Stimulated activated CD4-positive, alpha-beta T cell treated with anti-CD3 and anti-CD28 coated beads, Interleukin-2, amount 100 ng/mL, for 4 hours (primary cell): ENCODE results near the gene GFRA4.

Experiments
- DNase-seq: peaks from one replicate; pipeline ENCODE4 v3.0.0-alpha.2; 2020; ENCODE audit warnings: low read depth

GFRA4 gene

DNA sequence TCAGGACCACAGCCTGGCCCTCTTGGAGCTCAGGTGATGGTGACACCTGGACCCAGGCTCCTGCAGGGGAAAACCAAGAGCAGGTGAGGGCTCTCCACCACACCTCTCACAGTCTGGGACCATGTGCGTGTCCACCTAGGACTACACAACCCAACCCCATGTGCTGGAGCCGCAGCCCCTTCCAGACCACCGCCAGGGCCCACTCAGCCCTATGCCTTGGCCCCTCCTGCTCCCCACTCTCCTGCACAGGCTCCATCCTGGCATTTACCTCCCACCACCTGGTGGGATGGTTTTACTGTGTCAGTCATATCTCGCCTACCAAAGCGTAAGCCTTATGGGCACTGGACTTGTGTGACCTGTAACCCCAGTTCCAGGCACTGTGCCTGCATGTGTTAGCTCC is 31.7 kb upstream of the GFRA4 start:
- DNase-seq = no peak

DNA sequence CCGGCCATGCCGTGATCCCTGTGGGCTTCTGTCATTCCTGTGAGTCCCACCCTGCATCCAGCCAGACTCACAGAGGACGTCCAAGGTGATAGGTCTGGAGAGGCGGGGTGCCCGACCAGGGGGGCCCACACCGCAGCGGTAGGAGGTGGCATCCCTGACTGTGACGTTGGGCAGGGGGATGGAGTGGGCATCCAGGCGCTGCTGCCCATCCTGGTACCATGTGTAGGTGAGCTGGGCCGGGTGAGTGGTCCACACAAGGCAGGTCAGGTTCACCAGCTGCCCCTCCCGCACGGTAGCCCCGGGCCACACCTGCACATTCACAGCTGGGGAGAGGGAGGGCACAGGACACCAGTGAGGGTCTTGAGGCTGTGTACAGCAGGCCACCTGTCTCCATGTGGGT is 30.2 kb upstream of the GFRA4 start:
- DNase-seq = no peak

DNA sequence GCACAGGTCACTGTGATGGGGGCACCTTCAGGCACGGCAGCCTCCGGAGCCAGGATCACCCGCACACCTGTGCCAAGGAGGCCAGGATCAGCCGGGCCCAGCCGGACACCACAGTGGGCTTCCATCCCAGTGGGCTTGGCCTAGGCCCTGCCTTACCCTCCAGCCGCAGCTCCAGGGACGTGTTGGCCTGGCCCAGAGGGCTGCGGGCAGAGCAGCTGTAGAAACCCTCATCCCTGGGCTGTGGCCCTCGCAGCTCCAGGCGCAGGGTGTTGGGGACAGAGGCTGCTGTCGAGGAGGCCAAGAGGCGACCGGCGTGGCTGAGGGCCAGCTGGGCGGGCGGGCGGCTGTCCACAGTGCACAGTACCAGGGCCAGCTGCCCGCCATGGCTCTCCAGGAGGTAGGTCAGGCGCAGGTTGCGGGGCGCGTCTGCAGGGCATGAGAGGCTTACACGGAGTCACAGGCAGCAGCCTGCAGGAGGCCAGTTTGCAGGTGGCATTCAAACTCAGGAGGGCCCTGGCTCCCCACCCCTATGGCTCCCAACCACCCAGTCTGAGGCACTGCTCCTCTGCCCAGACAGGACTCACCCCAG is 29.6 kb upstream of the GFRA4 start:
- no peak for DNase-seq

DNA sequence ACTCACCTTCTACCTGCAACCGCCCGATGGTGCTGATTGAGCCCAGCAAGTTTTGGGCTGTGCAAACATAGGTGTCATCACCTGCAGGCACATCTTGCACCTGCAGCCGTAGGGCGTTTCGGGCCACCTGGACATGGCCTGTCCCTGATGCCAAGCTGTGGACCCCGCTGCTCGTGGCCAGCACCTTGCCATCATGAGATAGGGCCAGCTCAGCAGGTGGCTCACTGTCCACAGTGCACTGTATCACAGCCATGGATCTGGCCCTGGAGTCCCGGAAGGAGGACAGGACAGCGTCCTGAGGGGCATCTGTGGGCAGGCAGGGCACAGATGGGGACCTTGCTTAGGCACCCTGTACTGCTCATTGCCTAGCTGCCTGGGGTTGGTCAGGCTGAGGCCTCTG is 28.7 kb upstream of the GFRA4 start:
- no peak for DNase-seq

DNA sequence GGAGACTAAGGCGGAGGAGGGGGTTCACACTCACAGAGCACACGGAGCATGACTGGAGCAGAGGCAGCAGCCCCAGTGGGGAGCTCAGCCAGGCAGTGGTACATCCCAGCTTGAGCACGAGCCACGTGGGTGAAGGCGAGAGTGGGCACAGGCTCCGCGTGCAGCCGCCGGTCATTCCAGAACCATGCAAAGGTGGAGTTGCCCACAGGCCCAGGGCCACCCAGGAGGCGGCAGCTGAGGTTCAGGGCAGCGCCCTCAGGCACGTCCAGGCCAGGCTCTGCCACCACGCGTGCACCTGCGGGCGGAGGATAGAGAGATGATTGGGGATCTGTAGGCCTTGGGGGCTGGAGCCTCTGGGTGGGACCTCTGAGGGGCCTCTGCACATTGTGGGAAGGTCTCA is 28.1 kb upstream of the GFRA4 start:
- DNase-seq = no peak

DNA sequence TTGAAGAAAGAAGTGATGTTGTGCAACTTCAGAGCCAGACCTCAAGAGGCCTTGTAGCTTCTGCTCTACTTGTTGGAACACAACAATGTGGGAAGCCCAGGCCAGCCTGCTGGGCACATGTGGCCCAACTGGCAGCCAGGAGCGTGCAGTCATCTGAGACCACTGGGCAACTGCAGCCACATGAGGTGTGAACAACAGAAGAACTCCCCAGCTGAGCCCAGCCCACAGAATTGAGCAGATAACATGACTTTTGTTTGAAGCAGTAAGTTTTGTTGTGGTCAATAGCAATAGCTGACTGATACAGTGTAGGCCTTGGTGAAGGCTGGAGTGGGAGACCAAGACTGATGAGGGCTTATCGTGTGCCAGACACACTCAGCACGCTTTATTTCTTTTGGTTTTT is 27.2 kb upstream of the GFRA4 start:
- no peak for DNase-seq

DNA sequence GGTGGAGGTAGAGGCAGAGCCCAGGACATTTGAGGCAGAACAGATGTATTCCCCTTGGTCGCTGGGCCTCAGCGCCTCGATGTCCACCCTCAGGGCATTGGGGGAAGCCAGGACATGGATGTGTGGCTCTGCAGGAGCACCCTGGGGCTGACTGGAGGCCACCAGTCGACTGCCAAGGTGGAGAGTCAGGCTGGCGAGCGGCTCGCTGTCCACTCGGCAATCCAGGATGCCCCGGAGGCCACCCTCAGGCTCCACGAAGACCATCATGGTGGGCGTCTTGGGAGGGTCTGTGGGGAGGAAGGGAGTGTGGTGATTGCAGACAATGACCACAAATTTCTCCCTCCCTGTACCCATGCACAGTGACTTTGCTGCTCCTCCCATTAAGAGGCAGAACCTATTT is 26.8 kb upstream of the GFRA4 start:
- DNase-seq = no peak

DNA sequence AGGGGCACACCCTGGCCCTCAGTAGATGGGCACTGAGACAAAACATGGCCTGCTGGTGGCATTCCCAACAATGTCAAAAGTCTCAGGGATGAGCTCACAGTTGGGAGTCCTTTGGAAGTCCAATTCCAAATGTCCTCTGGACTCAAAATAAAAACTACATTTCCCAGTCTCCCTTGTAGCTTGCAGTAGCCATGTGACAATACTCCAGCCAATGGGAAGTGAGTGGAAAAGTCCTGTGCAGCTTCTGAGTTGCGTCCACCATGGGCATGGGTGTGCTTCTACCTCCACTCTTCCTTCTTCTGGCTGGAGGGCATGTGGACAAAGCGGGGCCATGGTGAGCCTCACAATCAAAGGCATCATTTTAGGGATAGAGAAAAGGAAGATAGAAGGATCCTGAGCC is 24.5 kb upstream of the GFRA4 start:
- no peak for DNase-seq

DNA sequence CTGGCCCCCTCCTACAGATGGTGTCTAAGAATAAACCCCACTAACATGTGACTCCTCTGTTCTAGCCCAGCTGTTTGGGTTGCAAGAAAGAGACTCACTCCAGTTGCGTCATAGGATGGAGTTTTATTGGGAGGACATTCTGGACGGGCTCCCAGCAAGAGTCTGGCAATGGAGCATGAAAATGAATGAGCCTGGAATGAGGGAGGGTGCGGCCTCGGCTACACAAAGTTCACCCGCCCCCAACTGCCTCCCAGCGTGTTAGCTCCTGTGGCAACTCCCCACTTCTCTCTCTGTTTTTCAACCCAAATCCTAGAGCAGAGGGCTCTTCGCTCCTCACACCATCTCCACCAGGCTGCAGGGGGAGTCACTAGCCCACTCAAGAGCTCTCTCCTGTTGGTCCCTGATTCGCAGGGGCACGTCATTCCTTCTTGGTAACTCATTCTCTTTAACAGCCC is 23.7 kb upstream of the GFRA4 start:
- no peak for DNase-seq

DNA sequence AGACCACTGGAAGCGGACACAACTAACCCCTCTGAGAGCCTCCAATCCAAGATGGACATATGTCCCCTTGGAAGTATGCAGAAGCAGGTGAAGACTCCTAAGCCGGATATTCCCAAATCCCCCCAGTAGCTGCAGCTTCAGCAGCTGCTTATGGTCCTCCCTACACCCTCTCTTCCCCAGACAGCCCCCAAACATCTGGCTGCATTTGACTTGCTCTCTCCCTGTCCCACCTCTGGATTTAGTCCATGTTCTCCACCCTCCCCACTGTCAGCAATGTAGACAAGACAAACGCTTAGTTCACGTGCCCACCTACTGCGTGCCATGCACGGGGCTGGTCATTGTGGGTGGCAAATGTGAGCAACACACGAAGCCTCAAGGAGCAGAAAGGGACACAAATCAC is 23.2 kb upstream of the GFRA4 start:
- no peak for DNase-seq

DNA sequence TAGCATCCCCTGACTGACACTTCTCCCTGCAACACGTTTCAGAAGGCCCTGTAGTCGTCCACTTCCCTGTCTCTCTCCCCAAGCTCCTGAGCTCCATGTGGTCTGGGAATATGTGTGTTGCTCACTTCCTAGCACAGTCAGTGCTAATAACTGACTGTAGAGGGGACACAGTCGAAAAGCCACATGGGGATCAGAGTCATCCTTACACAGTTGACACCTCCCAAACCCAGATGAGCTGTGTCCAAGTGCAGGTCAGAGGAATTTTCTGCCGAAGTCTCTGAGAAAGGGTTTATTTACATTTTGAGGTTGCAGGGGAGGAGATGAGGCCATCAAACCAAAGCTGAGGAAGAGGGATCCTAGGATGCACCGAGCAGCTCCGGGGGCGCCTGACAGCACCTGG is 22.1 kb upstream of the GFRA4 start:
- DNase-seq = no peak

DNA sequence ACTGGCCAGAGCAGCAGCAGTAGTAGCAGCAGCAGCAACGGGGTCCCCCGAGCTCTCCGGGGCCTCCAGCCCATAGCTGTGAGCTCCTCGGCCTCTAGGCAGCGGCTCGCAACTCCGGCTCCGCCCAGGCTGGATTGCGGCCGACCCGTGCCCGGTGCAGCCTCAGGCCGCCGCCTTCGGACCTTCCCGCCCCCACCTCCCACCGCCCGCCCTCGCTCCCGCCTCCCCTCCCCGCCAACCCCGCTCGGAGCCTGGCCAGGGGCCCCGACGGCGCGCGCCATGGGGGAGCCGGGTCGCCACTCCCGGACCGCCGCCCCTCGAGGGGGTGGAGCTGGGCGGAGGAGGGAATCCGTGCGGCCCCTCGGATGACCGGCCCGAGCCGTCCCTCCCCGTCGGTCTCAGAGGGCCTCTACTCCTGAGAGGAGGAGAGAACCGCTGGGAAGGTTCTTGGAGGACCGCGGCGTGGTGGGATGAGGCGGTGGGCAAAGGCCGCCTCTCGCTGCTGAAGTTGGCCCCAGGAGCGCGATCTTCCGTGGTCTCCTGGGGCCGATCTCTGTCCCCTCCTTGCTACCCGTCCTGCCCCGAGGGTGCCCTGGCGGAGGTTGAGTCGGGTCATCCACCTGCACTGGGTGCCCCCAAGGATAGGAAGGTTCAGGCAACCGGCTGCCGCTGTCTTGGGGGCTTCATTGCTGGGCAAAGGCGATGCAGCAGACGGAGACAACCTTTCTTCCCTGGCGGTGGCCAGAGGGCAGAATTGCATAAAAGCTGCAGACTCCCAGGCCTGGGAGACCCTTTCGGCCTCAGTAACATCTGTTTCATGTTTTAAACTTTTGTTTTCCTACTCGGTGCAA is 19.0 kb upstream of the GFRA4 start, which contains the start of gene ADAM33:
TSS of gene ADAM33 (minus strand) at position 80 of the 851 bp plus-strand sequence. CDS start at position 74, 6 bp downstream.
- DNase-seq = no peak

DNA sequence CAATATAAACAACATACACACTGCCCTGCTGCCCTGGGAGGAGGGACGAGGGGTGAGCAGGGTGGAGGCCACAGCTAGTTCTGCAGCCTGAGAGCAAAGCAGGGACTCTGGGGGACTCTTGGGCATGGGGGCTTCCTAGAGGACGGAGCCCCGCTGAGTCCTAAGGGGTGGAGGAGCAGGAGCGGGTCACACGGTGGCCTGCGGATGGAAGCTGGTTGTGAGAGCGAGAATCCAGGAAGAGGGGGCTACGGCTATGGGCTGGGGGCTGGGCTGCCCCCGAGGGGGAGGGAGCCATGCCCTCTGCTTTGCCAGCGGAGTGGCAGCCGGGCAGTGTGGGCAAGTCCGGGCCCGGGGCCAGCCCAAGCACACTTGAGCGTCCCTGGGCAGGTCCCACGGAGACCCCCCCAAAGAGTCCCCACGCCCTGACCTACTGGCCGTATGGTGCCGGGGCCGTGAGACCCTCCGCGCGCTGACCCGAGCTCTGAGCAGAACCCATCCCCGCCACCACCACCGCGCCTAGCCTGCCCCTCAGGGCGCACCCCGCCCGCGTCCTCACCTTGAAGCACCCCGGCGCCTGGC is 18.2 kb upstream of the GFRA4 start:
- no peak for DNase-seq

DNA sequence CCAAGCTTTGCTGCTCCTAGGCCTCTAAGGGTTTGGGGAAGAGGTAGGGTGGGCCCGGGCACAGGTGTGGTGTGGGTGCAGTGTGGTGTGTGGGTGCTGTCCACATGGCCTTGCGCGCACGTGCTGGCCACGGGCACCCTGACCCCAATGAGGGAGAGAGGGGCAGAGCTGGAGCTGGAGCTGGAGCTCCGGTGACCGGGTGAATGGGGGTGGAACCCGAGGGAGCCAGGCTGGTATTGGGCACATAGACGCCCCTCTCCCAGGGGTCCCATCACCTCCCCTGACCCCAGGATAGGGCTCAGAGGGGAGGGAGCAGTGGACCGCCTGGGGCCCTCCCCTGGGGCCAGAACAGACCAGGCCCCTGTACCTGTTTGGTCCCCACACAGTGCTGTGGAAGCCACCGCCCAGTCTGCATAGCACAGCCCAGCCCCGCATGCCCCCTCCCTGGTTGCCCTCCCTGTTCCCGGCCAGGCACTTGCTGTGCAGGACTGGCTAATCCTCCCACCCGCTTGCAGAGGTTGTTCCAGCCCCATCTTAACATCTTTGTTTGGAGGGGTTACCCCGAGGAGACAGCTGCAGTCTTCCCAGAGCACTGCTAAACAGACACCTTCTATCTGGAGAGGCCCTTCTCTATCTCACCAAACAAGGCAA is 17.6 kb upstream of the GFRA4 start:
- DNase-seq = no peak

DNA sequence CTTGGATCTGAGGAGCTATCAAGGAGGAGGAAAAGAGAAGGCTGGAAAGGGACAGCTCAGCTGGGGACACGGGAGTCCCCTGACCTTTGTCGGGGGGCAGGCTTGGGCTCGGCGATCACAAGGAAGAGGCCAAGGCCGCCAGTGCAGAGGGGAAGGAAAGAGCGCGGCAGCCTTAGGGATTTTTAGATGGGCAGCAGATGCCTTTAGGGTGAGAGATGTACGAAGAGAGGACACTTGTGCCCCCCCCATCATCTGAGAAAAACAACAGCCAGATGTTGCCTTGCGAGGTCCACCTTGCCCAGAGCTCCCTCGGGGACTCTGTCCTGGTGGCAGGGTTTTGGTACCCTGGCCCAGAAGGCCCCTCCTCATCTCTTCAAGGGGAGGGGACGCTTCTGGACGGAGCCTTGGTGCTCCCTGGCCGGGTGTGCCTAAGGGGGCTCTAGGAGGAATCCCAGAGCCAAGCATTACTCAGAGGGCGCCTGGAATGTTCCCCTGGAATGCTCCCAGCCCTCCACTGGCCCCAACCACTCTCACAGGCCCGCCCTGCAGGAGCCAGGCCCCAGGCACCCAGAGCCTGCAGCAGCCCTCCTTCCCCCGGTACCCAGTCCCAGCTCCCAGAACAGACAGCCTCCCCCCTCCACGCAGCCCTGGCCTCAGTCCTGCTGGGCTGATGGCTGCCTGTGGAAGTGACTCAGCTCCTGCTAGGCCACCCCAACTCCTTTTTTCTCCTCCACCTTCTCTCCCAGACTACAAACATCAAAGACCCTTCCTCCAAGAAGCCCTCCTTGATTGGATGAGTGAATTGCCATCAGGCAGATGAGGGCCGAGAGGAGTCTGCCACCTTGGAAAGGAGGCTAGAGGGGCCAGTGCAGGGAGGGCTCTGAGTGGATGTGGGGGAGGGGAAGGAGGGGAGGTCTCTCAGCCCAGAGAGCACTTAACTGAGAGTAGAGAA is 16.8 kb upstream of the GFRA4 start:
- no peak for DNase-seq

DNA sequence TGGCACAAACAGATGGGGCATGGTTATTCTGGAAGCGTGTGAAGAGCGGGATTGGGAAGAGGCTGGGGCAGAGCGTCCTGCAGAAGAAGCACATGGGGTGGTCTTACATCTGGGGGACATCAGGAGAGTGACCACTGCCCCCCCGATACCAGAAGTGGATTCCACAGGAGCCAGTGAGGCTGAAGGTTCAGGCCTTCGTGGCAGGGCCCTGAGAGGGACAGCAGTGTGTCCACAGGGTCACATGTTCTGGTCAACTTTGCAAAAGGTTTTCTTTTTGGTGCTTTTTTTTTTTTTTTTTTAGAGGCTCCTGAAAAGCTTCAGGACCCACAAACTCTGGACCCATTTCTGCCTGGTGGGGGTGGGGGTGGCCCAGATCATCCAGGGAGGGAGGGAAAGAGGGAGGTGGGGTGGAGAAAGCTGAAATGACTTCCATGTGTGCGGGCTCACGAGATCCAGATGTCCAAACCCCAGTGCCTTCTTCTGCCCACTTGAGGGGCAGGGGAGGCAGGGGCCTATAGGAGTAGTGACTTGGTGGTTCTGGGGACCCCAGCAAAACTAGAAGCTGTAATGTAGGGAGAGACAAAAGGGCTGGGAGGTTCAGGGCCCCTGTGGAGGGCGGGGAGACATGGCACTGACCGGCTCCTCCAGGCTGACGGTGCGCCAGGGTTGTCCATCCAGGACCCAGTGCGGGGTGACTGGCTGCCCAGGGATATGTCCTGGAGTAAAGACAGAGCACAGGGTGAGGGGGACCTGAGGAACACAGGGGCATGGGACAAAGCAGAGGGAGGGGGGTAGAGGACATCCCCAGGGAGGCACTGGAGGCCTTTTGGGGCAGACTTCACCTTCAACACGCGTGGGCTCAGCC is 15.9 kb upstream of the GFRA4 start:
- no peak for DNase-seq

DNA sequence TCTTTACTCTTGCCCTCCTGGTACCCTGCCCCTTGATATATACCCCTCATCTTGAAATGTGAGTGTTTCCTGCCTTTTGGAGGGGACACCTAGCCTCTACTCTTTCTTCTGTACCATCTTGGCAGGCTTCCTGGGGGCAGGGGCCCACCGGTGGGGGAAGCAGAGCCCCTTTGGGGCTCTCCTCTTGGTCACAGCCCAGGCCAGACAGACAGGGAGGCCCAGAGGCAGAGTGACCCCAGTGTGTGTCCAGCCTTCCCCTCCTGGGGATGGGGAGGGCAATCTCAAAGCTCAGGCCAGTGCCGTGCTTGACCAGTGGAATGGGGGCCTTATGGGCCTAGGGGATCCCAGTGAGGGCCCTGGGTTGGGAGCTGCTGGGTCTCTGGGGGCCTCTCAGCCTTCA is 15.0 kb upstream of the GFRA4 start:
- DNase-seq = no peak

DNA sequence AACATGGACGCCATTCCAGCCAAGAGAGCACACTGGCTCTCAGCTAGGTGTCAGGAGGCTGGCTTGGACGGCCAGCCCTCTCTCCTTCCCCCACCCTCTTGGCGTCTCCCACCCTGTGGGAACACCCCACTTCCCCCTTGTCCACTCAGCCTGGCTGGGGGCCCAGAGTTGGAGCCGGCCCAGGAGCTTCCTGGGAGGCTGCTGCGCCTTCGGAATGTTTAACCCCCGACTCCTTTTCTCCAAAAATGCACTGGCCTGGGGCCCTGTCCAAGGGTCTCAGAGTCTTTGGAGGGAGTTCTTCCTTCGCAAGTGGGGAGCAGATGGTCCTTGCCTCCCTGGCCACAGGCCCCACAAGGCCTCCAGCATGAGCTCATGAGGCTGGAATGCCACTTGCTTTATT is 14.5 kb upstream of the GFRA4 start:
- no peak for DNase-seq

DNA sequence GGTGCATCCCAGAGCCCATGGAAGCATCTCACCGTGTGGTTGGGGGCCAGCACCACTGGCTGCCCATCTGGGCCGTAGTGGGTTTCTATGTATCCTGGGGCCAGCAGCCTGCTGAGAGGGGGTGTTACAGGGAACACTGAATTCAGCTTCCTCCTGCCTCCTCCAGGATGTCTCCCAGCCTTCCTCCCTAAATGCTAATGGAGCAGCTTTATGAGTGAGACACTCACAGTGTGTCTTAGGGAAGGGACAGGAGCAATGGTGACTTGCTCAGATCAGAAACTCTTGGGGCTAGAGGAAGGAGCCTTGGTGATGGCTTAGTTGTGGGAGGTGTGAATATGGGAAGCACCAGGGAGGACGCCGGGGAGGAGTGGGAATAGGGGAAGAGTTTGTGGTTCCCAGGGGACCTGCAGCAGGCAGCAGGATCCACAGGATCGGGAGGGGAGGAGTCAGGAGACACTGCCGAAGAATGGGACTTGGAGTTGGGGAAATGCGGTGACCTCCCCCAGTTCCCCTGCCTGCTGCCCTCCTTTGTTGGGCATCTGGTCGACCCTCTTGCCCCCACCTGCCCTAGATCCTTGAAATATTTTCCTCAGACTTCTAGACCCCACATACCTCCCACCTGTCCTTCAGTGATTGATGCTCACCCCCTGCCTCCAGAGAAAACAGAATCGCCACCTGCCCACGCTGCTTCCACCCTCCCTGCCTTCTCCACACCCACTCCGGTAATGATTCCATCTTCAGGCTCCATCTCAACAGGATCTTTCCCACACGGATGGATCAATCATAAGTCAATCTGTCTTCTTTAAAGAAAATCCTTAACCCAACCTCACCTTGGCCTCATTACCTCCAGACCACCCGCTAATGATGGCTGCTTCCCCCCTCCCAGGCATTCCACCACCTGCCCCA is 12.0 kb upstream of the GFRA4 start:
- no peak for DNase-seq

DNA sequence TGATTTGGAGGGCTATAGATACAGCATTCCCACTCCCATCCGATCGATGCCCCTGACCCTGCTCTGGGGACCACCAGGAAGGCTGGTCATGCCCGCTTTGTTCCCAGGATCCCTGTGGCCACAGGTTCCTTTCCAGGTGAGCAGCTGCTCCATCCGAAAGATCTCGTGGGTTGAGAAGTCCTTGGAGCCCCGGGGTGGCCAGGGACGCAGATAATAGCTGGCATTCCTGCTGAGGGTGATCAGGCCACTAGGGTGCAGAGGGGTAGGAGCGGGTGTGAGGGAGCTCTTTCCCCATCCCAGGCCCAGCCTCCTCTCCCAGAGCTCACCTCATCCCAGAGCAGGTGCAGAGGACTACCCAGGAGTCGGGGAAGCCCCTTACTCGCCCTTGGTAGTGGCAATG is 11.2 kb upstream of the GFRA4 start:
- no peak for DNase-seq
